PC-9 (cell line): Measurements from ENCODE around the gene HSF4. TPM values are rescaled to one million over a fixed set of nuclear protein-coding genes. Genes with fewer than 3 reads are reported as not detected.

ENCODE experiments used
- BruUV-seq: library from RNA; stranded (reverse); fragments of 400-500 nt; replicated peaks from 2 replicates; lab custom pipeline; 2021; lab: Mats Ljungman, UMichigan
- CTCF ChIA-PET: fragments of 300-600 bp; sonication (Branson Sonifier 250); formaldehyde crosslinking; loops from one replicate; lab custom pipeline; 2022; ENCODE audit warnings: antibody characterized with exemption; lab: Charles Lee
- POLR2A ChIA-PET: fragments of 300-600 bp; sonication (Branson Sonifier 250); formaldehyde crosslinking; loops from one replicate; lab custom pipeline; 2022; ENCODE audit warnings: antibody characterized with exemption; ENCODE audit not compliant: unreplicated experiment; lab: Charles Lee
- DNase-seq, 2 experiments: peaks; one replicate each; pipeline versions ENCODE4 v3.0.0 to v3.0.0-alpha.2; 2015 to 2022; ENCODE audit warnings: mixed read lengths in 1 of 2
- H2AFZ ChIP-seq: fragments of 200-600 bp; sonication (generic); 2 replicates; pipeline ENCODE4 v1.8.1; 2017; ENCODE audit warnings: antibody characterized with exemption
- H3F3A ChIP-seq: fragments of 200-600 bp; sonication (generic); 2 replicates; pipeline ENCODE4 v1.8.1; 2017; ENCODE audit warnings: antibody characterized with exemption, mild to moderate bottlenecking, low read depth; ENCODE audit not compliant: insufficient read depth
- H3K27ac ChIP-seq: fragments of 200-600 bp; sonication (generic); 2 replicates; pipeline ENCODE4 v1.6.1; 2016; ENCODE audit warnings: mixed run types
- H3K27me3 ChIP-seq: fragments of 200-600 bp; sonication (generic); 2 replicates; pipeline ENCODE4 v1.6.1; 2016; ENCODE audit warnings: low read depth, mixed run types; ENCODE audit not compliant: insufficient read depth
- H3K36me3 ChIP-seq: fragments of 200-600 bp; sonication (generic); 2 replicates; pipeline ENCODE4 v1.6.1; 2016; ENCODE audit warnings: low read depth, mixed run types
- H3K4me1 ChIP-seq: fragments of 200-600 bp; sonication (generic); replicated peaks from 2 replicates; pipeline ENCODE4 v1.6.1; 2016; ENCODE audit warnings: mixed run types; ENCODE audit not compliant: insufficient read depth
- H3K4me2 ChIP-seq: fragments of 200-600 bp; sonication (generic); 2 replicates; pipeline ENCODE4 v1.6.1; 2017; ENCODE audit warnings: mixed run types
- H3K4me3 ChIP-seq: fragments of 200-600 bp; sonication (generic); 2 replicates; pipeline ENCODE4 v1.6.1; 2016; ENCODE audit warnings: mixed run types
- H3K79me2 ChIP-seq: fragments of 200-600 bp; sonication (generic); 2 replicates; pipeline ENCODE4 v1.6.1; 2017; ENCODE audit warnings: low read depth, mixed run types
- H3K9me2 ChIP-seq: fragments of 200-600 bp; sonication (generic); 2 replicates; pipeline ENCODE4 v1.8.1; 2017; ENCODE audit warnings: mild to moderate bottlenecking; ENCODE audit not compliant: insufficient read depth
- H3K9me3 ChIP-seq: fragments of 200-600 bp; sonication (generic); 2 replicates; pipeline ENCODE4 v1.8.1; 2016; ENCODE audit warnings: low read depth; ENCODE audit not compliant: insufficient read depth
- H4K20me1 ChIP-seq: fragments of 200-600 bp; sonication (generic); 2 replicates; pipeline ENCODE4 v1.8.1; 2017; ENCODE audit not compliant: insufficient read depth
- CTCF ChIP-seq: fragments of 200-600 bp; sonication (generic); conservative IDR thresholded peaks from 2 replicates; pipeline ENCODE4 v1.6.1; 2017; ENCODE audit warnings: mixed run types, antibody characterized with exemption, mild to moderate bottlenecking, moderate library complexity
- EZH2 ChIP-seq: fragments of 200-600 bp; sonication (generic); IDR thresholded peaks from 2 replicates; pipeline ENCODE4 v1.8.0; 2017; ENCODE audit warnings: antibody characterized with exemption, low read depth
- intact Hi-C: fragments of 100-400 bp; cut with micrococcal nuclease; formaldehyde crosslinking; loops from one replicate; pipeline ENCODE4 v1.10.0; 2022; ENCODE audit not compliant: unreplicated experiment
- total RNA-seq: library from RNA; stranded (reverse); gene quantifications from 2 replicates; pipeline ENCODE4 v1.2.3, GENCODE V29; 2021

Gene HSF4
- total RNA-seq, 1 experiment from 2014 or later: 100 TPM

GRCh38 chr16:67156143-67156844, 8.3 kb upstream of the HSF4 start:
- H3F3A ChIP-seq: peaks cover 29% of the 10 kb centered on the region; the same call in 1 of the 2 replicates
- H3K79me2 ChIP-seq: peaks cover 9% of the 10 kb centered on the region
- ChIA-PET POLR2A (no interaction called here), CTCF (interaction anchor here (1.3 kb wide), 1 partner anchor 139 kb away, joined by 9 read pairs; no protein-coding TSS in a partner anchor)
- no peaks in the 10 kb centered on the region for H3K36me3 ChIP-seq
- peaks cover 9% of the 10 kb centered on the region for H3K4me1 ChIP-seq
- no peaks in the 10 kb centered on the region for H3K27me3 ChIP-seq
- TF ChIP-seq CTCF (no peak), EZH2 (no peak)
- H3K9me2 ChIP-seq: no peaks in the 10 kb centered on the region
- H3K9me3 ChIP-seq: no peaks in the 10 kb centered on the region
- H3K27ac ChIP-seq: no peak overlapping the region
- 0 out of 2 replicates have a peak, but pooled peaks cover 3% of the 10 kb centered on the region for H4K20me1 ChIP-seq
- no peak overlapping the region for H2AFZ ChIP-seq
- BruUV-seq: no TSS peak
- H3K4me2 ChIP-seq: no peak overlapping the region
- DNase-seq: no peak
- intact Hi-C loops: loop anchor here (5.0 kb wide), 1 partner anchor 44 kb away; no protein-coding TSS in a partner anchor
- no peak overlapping the region for H3K4me3 ChIP-seq

- 0 out of 2 replicates have a peak, but pooled peaks cover 3% of the 10 kb centered on the region for H4K20me1 ChIP-seq
- CTCF ChIA-PET: no interaction called here
Measured at GRCh38 chr16:67157106-67157748, 7.3 kb upstream of the HSF4 start.

More at GRCh38 chr16:67157106-67157748, 7.3 kb upstream of the HSF4 start:
- Histone ChIP-seq H3K27me3 (no peaks in the 10 kb centered on the region), H3K36me3 (no peaks in the 10 kb centered on the region), H3F3A (peaks cover 29% of the 10 kb centered on the region; the same call in 1 of the 2 replicates), H3K9me2 (no peaks in the 10 kb centered on the region), H3K4me1 (peaks cover 9% of the 10 kb centered on the region), H3K4me2 (no peak overlapping the region), H3K27ac (no peak overlapping the region), H2AFZ (no peak overlapping the region), H3K9me3 (no peaks in the 10 kb centered on the region), H3K79me2 (peaks cover 9% of the 10 kb centered on the region), H3K4me3 (no peak overlapping the region)
- intact Hi-C loops: loop anchor here (5.0 kb wide), 1 partner anchor 45 kb away; no protein-coding TSS in a partner anchor
- no peak for DNase-seq
- no TSS peak for BruUV-seq
- POLR2A ChIA-PET: interaction anchor here (0.6 kb wide), 1 partner anchor 89 kb away, joined by 5 read pairs; no protein-coding TSS in a partner anchor
- TF ChIP-seq CTCF (no peak), EZH2 (no peak)
